DND-41 (cell line): ENCODE measurements around the gene GPRIN1.
"Not testable (repeated sequence)": the region's sequence is repeated elsewhere in the genome, so short reads cannot be mapped to it uniquely, and the experiment has no call there.

ENCODE experiments used
- ATAC-seq: fragments of 200-7000 bp; cut with Tn5 transposase; 3 replicates; pipeline ENCODE4 v1.9.1; 2021; ENCODE audit warnings: low read depth; ENCODE audit not compliant: insufficient read depth
- DNase-seq: peaks from one replicate; pipeline ENCODE4 v3.0.0-alpha.2; 2020
- H2AFZ ChIP-seq: 2 replicates; pipeline ENCODE4 v1.6.0; 2012; ENCODE audit warnings: low read depth, low read length
- H3K27ac ChIP-seq: 2 replicates; pipeline ENCODE4 v1.5.1; 2012; ENCODE audit warnings: low read length, inconsistent platforms
- H3K27me3 ChIP-seq: fragments of 200-600 bp; sonication (generic); 2 replicates; pipeline ENCODE4 v1.6.0; 2012; ENCODE audit warnings: low read length, mild to moderate bottlenecking, inconsistent platforms; ENCODE audit not compliant: insufficient read depth, poor library complexity
- H3K36me3 ChIP-seq: 2 replicates; pipeline ENCODE4 v1.5.1; 2012; ENCODE audit warnings: low read length, inconsistent platforms; ENCODE audit not compliant: insufficient read depth
- H3K4me1 ChIP-seq: 2 replicates; pipeline ENCODE4 v1.5.1; 2012; ENCODE audit warnings: mild to moderate bottlenecking, low read length; ENCODE audit not compliant: insufficient read depth
- H3K4me2 ChIP-seq: 2 replicates; pipeline ENCODE4 v1.6.0; 2012; ENCODE audit warnings: mild to moderate bottlenecking, moderate library complexity, low read length, inconsistent platforms; ENCODE audit not compliant: insufficient read depth
- H3K4me3 ChIP-seq, 2 experiments: fragments of 200-600 bp in 1 of 2; shearing (Covaris generic) in 1 of 2; 2 replicates each; pipeline ENCODE4 v1.5.1; 2012 to 2016; ENCODE audit warnings: inconsistent platforms in 2 of 2, low read length in 2 of 2, mild to moderate bottlenecking in 2 of 2, low read depth in 1 of 2, moderate library complexity in 1 of 2
- H3K79me2 ChIP-seq: 2 replicates; pipeline ENCODE4 v1.6.0; 2012; ENCODE audit warnings: low read length, inconsistent platforms; ENCODE audit not compliant: insufficient read depth
- H3K9ac ChIP-seq: 2 replicates; pipeline ENCODE4 v1.6.0; 2012; ENCODE audit warnings: low read depth, mild to moderate bottlenecking, inconsistent platforms, low read length, moderate library complexity
- H3K9me3 ChIP-seq: 2 replicates; pipeline ENCODE4 v1.5.1; 2012; ENCODE audit warnings: low read length, moderate library complexity, mild to moderate bottlenecking, inconsistent platforms; ENCODE audit not compliant: insufficient read depth, severe bottlenecking
- H4K20me1 ChIP-seq: 2 replicates; pipeline ENCODE4 v1.6.0; 2012; ENCODE audit warnings: low read length; ENCODE audit not compliant: insufficient read depth
- CTCF ChIP-seq: IDR thresholded peaks from 2 replicates; pipeline ENCODE4 v1.5.1; 2012; ENCODE audit warnings: borderline replicate concordance, low read length, moderate library complexity, mild to moderate bottlenecking; ENCODE audit not compliant: poor library complexity, severe bottlenecking; ENCODE audit errors: extremely low read depth
- EZH2 ChIP-seq: IDR thresholded peaks from 3 replicates; pipeline ENCODE4 v1.6.1; 2012; ENCODE audit warnings: borderline replicate concordance, low read depth, mild to moderate bottlenecking, moderate library complexity, low read length, inconsistent platforms; ENCODE audit not compliant: severe bottlenecking

GPRIN1 gene

GRCh38 chr5:176552332-176552869 is 57.6 kb downstream of the GPRIN1 start:
- no peak overlapping the region for H3K4me2 ChIP-seq
- H3K4me3 ChIP-seq: no peak overlapping the region
- no peaks in the 10 kb centered on the region for H3K36me3 ChIP-seq
- DNase-seq (no peak), ATAC-seq (no peak)
- no peaks in the 10 kb centered on the region for H3K9me3 ChIP-seq
- TF ChIP-seq CTCF (no peak), EZH2 (no peak)
- no peak overlapping the region for H2AFZ ChIP-seq
- no peaks in the 10 kb centered on the region for H3K4me1 ChIP-seq
- no peaks in the 10 kb centered on the region for H4K20me1 ChIP-seq
- H3K79me2 ChIP-seq: no peaks in the 10 kb centered on the region
- H3K27me3 ChIP-seq: no peaks in the 10 kb centered on the region
- H3K27ac ChIP-seq: no peak overlapping the region
- H3K9ac ChIP-seq: no peak overlapping the region

GRCh38 chr5:176550937-176551336 is 59.0 kb downstream of the GPRIN1 start:
- not testable (repeated sequence) for H3K36me3 ChIP-seq, H3K4me2 ChIP-seq, DNase-seq, ATAC-seq, H3K79me2 ChIP-seq, H3K27ac ChIP-seq, H3K9me3 ChIP-seq, H4K20me1 ChIP-seq, H2AFZ ChIP-seq, H3K9ac ChIP-seq, H3K27me3 ChIP-seq, H3K4me1 ChIP-seq, H3K4me3 ChIP-seq

- ATAC-seq: no peak
- TF ChIP-seq EZH2 (no peak), CTCF (no peak)
- DNase-seq: no peak
Observed at GRCh38 chr5:176550275-176550831, 59.6 kb downstream of the GPRIN1 start.

GRCh38 chr5:176549871-176550270 is 60.1 kb downstream of the GPRIN1 start:
- Histone ChIP-seq H3K4me3 (no peak overlapping the region), H3K36me3 (no peaks in the 10 kb centered on the region), H3K27ac (no peak overlapping the region), H3K79me2 (no peaks in the 10 kb centered on the region), H3K9me3 (no peaks in the 10 kb centered on the region), H3K27me3 (peaks cover 4% of the 10 kb centered on the region), H3K4me2 (no peak overlapping the region), H2AFZ (no peak overlapping the region), H4K20me1 (no peaks in the 10 kb centered on the region), H3K4me1 (peaks cover 2% of the 10 kb centered on the region), H3K9ac (no peak overlapping the region)
- ATAC-seq (no peak), DNase-seq (no peak)
- TF ChIP-seq EZH2 (no peak), CTCF (no peak)

More at GRCh38 chr5:176550275-176550831, 59.6 kb downstream of the GPRIN1 start:
- no peaks in the 10 kb centered on the region for H3K9me3 ChIP-seq
- H2AFZ ChIP-seq: no peak overlapping the region
- H4K20me1 ChIP-seq: no peaks in the 10 kb centered on the region
- no peak overlapping the region for H3K4me2 ChIP-seq
- H3K79me2 ChIP-seq: no peaks in the 10 kb centered on the region
- no peak overlapping the region for H3K27ac ChIP-seq
- peaks cover 4% of the 10 kb centered on the region for H3K27me3 ChIP-seq
- no peak overlapping the region for H3K4me3 ChIP-seq
- H3K4me1 ChIP-seq: no peaks in the 10 kb centered on the region
- no peaks in the 10 kb centered on the region for H3K36me3 ChIP-seq
- no peak overlapping the region for H3K9ac ChIP-seq
